Large intestine (tissue), 3 donors: ENCODE results near the gene NAA25. TPM values are rescaled to one million over a fixed set of nuclear protein-coding genes. Genes with fewer than 3 reads are reported as not detected.

Experiments
- DNase-seq, 2 donors: peaks; one replicate each; pipeline versions ENCODE4 v3.0.0 to v3.0.0-alpha.2; 2013
- H3K27ac ChIP-seq: one replicate; pipeline ENCODE4 v1.5.1; 2013; ENCODE audit warnings: low read length
- H3K27me3 ChIP-seq: 2 replicates; pipeline ENCODE4 v1.6.1; 2013; ENCODE audit warnings: low read length; ENCODE audit not compliant: control insufficient read depth, insufficient read depth
- H3K36me3 ChIP-seq: 2 replicates; pipeline ENCODE4 v1.6.1; 2013; ENCODE audit warnings: low read length; ENCODE audit not compliant: control insufficient read depth, insufficient read depth
- H3K4me1 ChIP-seq: one replicate; pipeline ENCODE4 v1.6.1; 2013; ENCODE audit warnings: low read length; ENCODE audit not compliant: control insufficient read depth, insufficient read depth
- H3K4me3 ChIP-seq: one replicate; pipeline ENCODE4 v1.5.1; 2013; ENCODE audit warnings: low read length
- H3K9me3 ChIP-seq: one replicate; pipeline ENCODE4 v1.6.1; 2013; ENCODE audit warnings: mild to moderate bottlenecking, low read depth, low read length, moderate library complexity; ENCODE audit not compliant: control insufficient read depth
- polyA plus RNA-seq: library from polyadenylated mRNA; unstranded; fragments of 120-200 nt; gene quantifications from one replicate; pipeline ENCODE4 v1.2.1, GENCODE V29; 2013

Gene NAA25
- polyA plus RNA-seq, 1 donor, result 19.4 TPM

DNA sequence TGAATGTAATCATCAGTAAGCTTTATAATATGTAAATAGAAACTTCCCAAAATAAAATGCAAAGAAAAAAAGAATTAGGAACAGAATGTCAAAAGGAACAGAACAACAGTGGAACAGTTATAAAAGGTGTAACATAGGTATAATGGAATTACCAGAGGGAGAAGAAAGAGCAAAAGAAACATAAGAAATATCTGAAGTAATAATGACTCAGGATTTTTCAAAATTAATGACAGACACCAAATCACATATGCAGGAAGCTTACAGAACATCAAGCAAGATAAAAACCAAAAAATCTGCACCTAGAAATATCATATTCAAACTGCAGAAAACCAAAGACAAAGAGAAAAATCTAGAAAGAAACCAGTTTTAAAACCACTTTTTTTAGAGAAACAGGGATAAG, 131.7 kb downstream of the NAA25 start:
- no peak overlapping the region for H3K27ac ChIP-seq
- no peaks in the 10 kb centered on the region for H3K9me3 ChIP-seq
- H3K4me3 ChIP-seq, result no peak overlapping the region
- H3K27me3 ChIP-seq, result no peaks in the 10 kb centered on the region
- DNase-seq, result no peak
- no peaks in the 10 kb centered on the region for H3K4me1 ChIP-seq
- H3K36me3 ChIP-seq, result no peaks in the 10 kb centered on the region

Other genes starting within 250 kb of the NAA25 start
- gene TMEM116, start 95.6 kb downstream of the NAA25 start, polyA plus RNA-seq, result 16.8 TPM
- gene ERP29, start 95.4 kb downstream of the NAA25 start, polyA plus RNA-seq, result 150 TPM
- gene TRAFD1, start 16.8 kb upstream of the NAA25 start, polyA plus RNA-seq, result 32.8 TPM